SK-N-SH treated with all-trans-retinoic acid at 6 μM for 48 hours (cell line): ENCODE results near the gene FAM216A.

Experiments
- ARNTL ChIP-seq: fragments of 450-650 bp; formaldehyde crosslinking; IDR thresholded peaks from 2 replicates; pipeline ENCODE4 v1.5.0; 2020; ENCODE audit warnings: low read depth, mild to moderate bottlenecking, moderate library complexity, borderline replicate concordance
- RARB ChIP-seq: fragments of 250-450 bp; sonication (Bioruptor Pico); IDR thresholded peaks from 2 replicates; pipeline ENCODE4 v1.8.0; 2021; ENCODE audit warnings: mild to moderate bottlenecking, moderate library complexity

- TF ChIP-seq RARB (CRISPR knock-in tag) (no peak), ARNTL (CRISPR knock-in tag) (no peak)
Measured at GRCh38 chr12:110538869-110539622, 70.4 kb downstream of the FAM216A start.
